Activated CD8-positive, alpha-beta T cell treated with anti-CD3 and anti-CD28 coated beads for 36 hours (primary cell): ENCODE measurements around the gene UBE2G2. TPM values are rescaled to one million over a fixed set of nuclear protein-coding genes. Genes with fewer than 3 reads are reported as not detected.
"Not testable (repeated sequence)": the region's sequence is repeated elsewhere in the genome, so short reads cannot be mapped to it uniquely, and the experiment has no call there.

Source experiments
- ATAC-seq: fragments of 200-7000 bp; cut with Tn5 transposase; one replicate; pipeline ENCODE4 v1.10.0; 2021; ENCODE audit warnings: mild to moderate bottlenecking, moderate library complexity
- CTCF ChIA-PET: fragments of 350-600 bp; sonication (Branson Sonifier 250); formaldehyde crosslinking; loops from one replicate; lab custom pipeline; 2021; ENCODE audit warnings: antibody characterized with exemption; lab: Charles Lee
- POLR2A ChIA-PET: fragments of 350-600 bp; sonication (Branson Sonifier 250); formaldehyde crosslinking; loops from one replicate; lab custom pipeline; 2021; ENCODE audit warnings: antibody characterized with exemption; lab: Charles Lee
- DNase-seq: peaks from one replicate; pipeline ENCODE4 v3.0.0-alpha.2; 2020
- H3K27ac Mint-ChIP-seq: one replicate; pipeline ENCODE4 v1.8.0; 2021; ENCODE audit warnings: mild to moderate bottlenecking, mixed read lengths
- H3K27me3 Mint-ChIP-seq: one replicate; pipeline ENCODE4 v1.8.0; 2021; ENCODE audit warnings: mixed read lengths
- H3K36me3 Mint-ChIP-seq: one replicate; pipeline ENCODE4 v1.8.0; 2021; ENCODE audit warnings: low read depth, mixed read lengths
- H3K4me1 Mint-ChIP-seq: one replicate; pipeline ENCODE4 v1.8.0; 2021; ENCODE audit warnings: low read depth, mixed read lengths
- H3K4me3 Mint-ChIP-seq: one replicate; pipeline ENCODE4 v1.8.0; 2021; ENCODE audit warnings: mild to moderate bottlenecking, moderate library complexity, mixed read lengths
- H3K9me3 Mint-ChIP-seq: one replicate; pipeline ENCODE4 v1.8.0; 2021; ENCODE audit warnings: mixed read lengths
- CTCF ChIP-seq: fragments of 200-600 bp; IDR thresholded peaks from one replicate; pipeline ENCODE4 v1.8.0; 2022; ENCODE audit warnings: antibody characterized with exemption, mild to moderate bottlenecking
- intact Hi-C: fragments of 100-400 bp; cut with micrococcal nuclease; formaldehyde crosslinking; loops from one replicate; pipeline ENCODE4 v1.10.0; 2022
- total RNA-seq, 2 experiments: library from RNA; stranded (reverse); gene quantifications; one replicate each; pipeline ENCODE4 v1.2.3, GENCODE V29; 2021

Gene UBE2G2
- total RNA-seq, 2 experiments from 2014 or later, result 113 to 115 TPM

- H3K27me3 Mint-ChIP-seq, result no peaks in the 10 kb centered on the region
- CTCF ChIA-PET, result no interaction called here
- POLR2A ChIA-PET, result no interaction called here
- ATAC-seq (no peak), DNase-seq (no peak)
- H3K4me1 Mint-ChIP-seq, result peaks cover 1% of the 10 kb centered on the region
- H3K4me3 Mint-ChIP-seq, result no peak overlapping the region
- intact Hi-C loops, result no loop called here
- no peak for TF ChIP-seq CTCF
- no peak overlapping the region for H3K27ac Mint-ChIP-seq
- H3K9me3 Mint-ChIP-seq, result no peaks in the 10 kb centered on the region
- no peaks in the 10 kb centered on the region for H3K36me3 Mint-ChIP-seq
These were observed 34.7 kb upstream of the UBE2G2 start for GRCh38 chr21:44836349-44836665.

GRCh38 chr21:44835647-44835973, 34.0 kb upstream of the UBE2G2 start:
- ChIA-PET POLR2A (no interaction called here), CTCF (no interaction called here)
- no peaks in the 10 kb centered on the region for H3K36me3 Mint-ChIP-seq
- ATAC-seq (no peak), DNase-seq (no peak)
- no peaks in the 10 kb centered on the region for H3K27me3 Mint-ChIP-seq
- no peak overlapping the region for H3K4me3 Mint-ChIP-seq
- H3K9me3 Mint-ChIP-seq, result no peaks in the 10 kb centered on the region
- TF ChIP-seq CTCF, result no peak
- peaks cover 5% of the 10 kb centered on the region for H3K4me1 Mint-ChIP-seq
- no peak overlapping the region for H3K27ac Mint-ChIP-seq
- intact Hi-C loops, result loop anchor here (2.0 kb wide), 1 partner anchor 35 kb away; the partner anchor contains the start of gene UBE2G2

- no peaks in the 10 kb centered on the region for H3K27me3 Mint-ChIP-seq
- H3K27ac Mint-ChIP-seq, result no peak overlapping the region
- DNase-seq, result no peak
- no peak for TF ChIP-seq CTCF
- H3K9me3 Mint-ChIP-seq, result no peaks in the 10 kb centered on the region
- H3K4me3 Mint-ChIP-seq, result no peak overlapping the region
- peaks cover 8% of the 10 kb centered on the region for H3K4me1 Mint-ChIP-seq
- intact Hi-C loops, result loop anchor here (2.0 kb wide), 1 partner anchor 34 kb away; the partner anchor contains the start of gene UBE2G2
- CTCF ChIA-PET, result no interaction called here
- POLR2A ChIA-PET, result no interaction called here
- no peaks in the 10 kb centered on the region for H3K36me3 Mint-ChIP-seq
- no peak for ATAC-seq
These were observed 33.5 kb upstream of the UBE2G2 start for GRCh38 chr21:44834951-44835646.

GRCh38 chr21:44834231-44834950, 32.8 kb upstream of the UBE2G2 start:
- H3K4me3 Mint-ChIP-seq, result no peak overlapping the region
- H3K27ac Mint-ChIP-seq, result no peak overlapping the region
- no peak for DNase-seq
- ChIA-PET CTCF (no interaction called here), POLR2A (no interaction called here)
- intact Hi-C loops, result loop anchor here (2.0 kb wide), 1 partner anchor 34 kb away; the partner anchor contains the start of gene UBE2G2
- no peak for TF ChIP-seq CTCF
- ATAC-seq, result no peak
- H3K27me3 Mint-ChIP-seq, result no peaks in the 10 kb centered on the region
- H3K9me3 Mint-ChIP-seq, result no peaks in the 10 kb centered on the region
- peaks cover 15% of the 10 kb centered on the region for H3K4me1 Mint-ChIP-seq
- no peaks in the 10 kb centered on the region for H3K36me3 Mint-ChIP-seq

- intact Hi-C loops, result loop anchor here (2.0 kb wide), 1 partner anchor 33 kb away; the partner anchor contains the start of gene UBE2G2
These were observed 32.0 kb upstream of the UBE2G2 start for GRCh38 chr21:44833663-44834062.

GRCh38 chr21:44832516-44833255, 31.1 kb upstream of the UBE2G2 start:
- POLR2A ChIA-PET, CTCF ChIA-PET, intact Hi-C loops, H3K27me3 Mint-ChIP-seq, H3K4me3 Mint-ChIP-seq, H3K9me3 Mint-ChIP-seq, ATAC-seq, H3K36me3 Mint-ChIP-seq, DNase-seq, H3K27ac Mint-ChIP-seq: not testable (repeated sequence)
- H3K4me1 Mint-ChIP-seq, result peaks cover 18% of the 10 kb centered on the region

More at GRCh38 chr21:44833663-44834062, 32.0 kb upstream of the UBE2G2 start:
- no peak for DNase-seq
- Mint-ChIP-seq H3K4me1 (peaks cover 18% of the 10 kb centered on the region), H3K36me3 (no peaks in the 10 kb centered on the region), H3K27ac (no peak overlapping the region), H3K27me3 (no peaks in the 10 kb centered on the region), H3K9me3 (no peaks in the 10 kb centered on the region), H3K4me3 (no peak overlapping the region)
- TF ChIP-seq CTCF, result no peak
- ChIA-PET CTCF (no interaction called here), POLR2A (no interaction called here)
- ATAC-seq, result no peak
